GM20431 (cell line): Measurements from ENCODE around the gene ZNF41.

Source experiments
- in situ Hi-C: fragments of 300-500 bp; cut with MseI, MboI; formaldehyde crosslinking; loops from one replicate; pipeline ENCODE4 v1.15.0; 2020; ENCODE audit warnings: low sequenced_read_pairs; ENCODE audit not compliant: unreplicated experiment

Gene ZNF41

GRCh38 chrX:47420962-47421361 lies 62.1 kb downstream of the ZNF41 start:
- in situ Hi-C loops = no loop called here

DNA sequence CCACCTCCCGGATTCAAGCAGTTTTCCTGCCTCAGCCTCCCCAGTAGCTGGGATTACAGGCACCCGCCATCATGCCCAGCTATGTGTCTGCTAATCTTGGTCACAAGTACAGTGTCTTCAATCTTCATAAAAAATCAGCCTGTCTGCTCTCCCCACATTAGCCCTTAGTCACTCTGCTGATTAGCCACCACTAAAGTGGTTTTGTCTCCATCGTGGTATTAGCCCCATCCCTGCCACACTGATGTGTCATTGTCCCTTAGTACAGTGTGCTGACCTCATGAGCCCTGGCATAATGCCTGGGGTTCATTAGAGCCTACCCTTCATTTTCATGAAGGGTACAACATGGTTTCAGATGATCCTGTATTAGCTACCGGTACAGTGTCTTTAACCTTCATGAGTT lies 62.8 kb downstream of the ZNF41 start:
- in situ Hi-C loops = no loop called here

DNA sequence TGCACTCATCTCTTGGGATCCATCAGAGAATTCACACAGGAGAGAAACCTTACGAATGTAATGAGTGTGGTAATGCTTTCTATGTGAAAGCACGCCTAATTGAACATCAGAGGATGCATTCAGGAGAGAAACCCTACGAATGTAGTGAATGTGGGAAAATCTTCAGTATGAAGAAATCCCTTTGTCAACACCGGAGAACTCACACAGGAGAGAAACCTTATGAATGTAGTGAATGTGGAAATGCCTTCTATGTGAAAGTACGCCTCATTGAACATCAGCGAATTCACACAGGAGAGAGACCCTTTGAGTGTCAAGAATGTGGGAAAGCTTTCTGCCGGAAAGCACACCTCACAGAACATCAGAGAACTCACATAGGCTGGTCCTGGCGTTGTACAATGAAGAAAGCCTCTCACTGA lies 69.8 kb downstream of the ZNF41 start:
- in situ Hi-C loops = no loop called here
